Stimulated activated CD8-positive, alpha-beta memory T cell treated with anti-CD3 and anti-CD28 coated beads, Interleukin-12 subunit alpha, Interleukin-12 subunit beta, amount 100 ng/mL, for 24 hours (primary cell): ENCODE results near the gene GMFB.

ENCODE experiments used
- DNase-seq: peaks from one replicate; pipeline ENCODE4 v3.0.0-alpha.2; 2020; ENCODE audit errors: extremely low read depth

GMFB gene

GRCh38 chr14:54490445-54491175 lies 1.8 kb upstream of the GMFB start:
- no peak for DNase-seq

GRCh38 chr14:54489731-54490444 lies 1.1 kb upstream of the GMFB start:
- no peak for DNase-seq

GRCh38 chr14:54489318-54489683 lies 521 bp upstream of the GMFB start:
- no peak for DNase-seq

DNA sequence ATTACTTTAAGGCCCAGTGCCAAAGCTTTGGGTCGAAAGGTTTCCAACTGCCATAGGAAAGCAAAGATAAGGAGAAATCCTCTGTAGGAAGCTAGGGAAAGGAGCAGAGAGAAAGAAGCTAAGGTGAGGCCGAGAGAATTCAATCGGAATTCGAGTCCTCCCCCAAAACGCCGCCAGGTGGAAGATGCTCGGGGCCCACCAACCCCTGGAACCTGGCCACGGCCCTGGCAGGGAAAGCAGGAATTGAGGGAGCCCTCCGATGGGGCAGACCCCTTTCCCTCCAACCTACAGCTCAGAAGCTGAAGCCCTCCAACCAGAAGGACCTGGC lies 498 bp downstream of the GMFB start:
- DNase-seq: no peak

DNA sequence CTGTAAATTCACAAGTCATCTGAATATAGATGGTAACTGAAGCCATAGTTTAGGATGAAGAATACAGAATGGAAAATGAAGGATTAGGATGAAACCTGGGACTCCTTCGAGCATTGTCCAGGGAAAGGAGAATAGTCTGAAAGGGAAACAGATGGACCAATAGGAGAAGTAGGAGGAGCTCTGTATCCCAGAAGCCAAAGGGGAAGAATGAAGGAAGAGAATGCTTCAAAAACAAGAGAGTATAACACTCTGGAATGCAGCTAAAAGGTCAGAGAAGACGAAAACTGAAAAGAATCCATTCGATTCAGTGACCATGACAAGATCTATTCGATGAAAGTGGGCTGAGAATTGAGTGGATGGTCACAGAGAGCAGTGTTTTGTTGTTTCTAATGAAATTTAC lies 1.0 kb downstream of the GMFB start:
- no peak for DNase-seq

DNA sequence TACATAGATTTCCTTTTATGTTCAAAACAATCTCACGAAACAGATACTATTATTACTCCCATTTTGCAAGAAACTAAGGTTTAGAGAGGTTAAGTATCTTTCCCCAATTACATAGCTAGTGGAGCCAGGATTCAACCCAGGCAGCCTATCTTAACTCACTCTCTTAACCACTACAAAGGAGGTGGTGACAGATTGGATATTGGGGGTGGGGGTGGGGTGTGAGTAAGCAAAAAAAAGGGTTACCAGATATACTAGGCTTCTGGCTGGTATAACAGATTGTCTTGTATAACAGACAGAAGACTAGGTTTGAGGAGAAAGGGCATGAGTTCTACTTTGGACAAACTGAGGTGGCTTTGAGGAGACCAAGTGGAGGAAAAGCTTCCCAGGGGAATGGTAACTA lies 2.1 kb downstream of the GMFB start:
- no peak for DNase-seq

DNA sequence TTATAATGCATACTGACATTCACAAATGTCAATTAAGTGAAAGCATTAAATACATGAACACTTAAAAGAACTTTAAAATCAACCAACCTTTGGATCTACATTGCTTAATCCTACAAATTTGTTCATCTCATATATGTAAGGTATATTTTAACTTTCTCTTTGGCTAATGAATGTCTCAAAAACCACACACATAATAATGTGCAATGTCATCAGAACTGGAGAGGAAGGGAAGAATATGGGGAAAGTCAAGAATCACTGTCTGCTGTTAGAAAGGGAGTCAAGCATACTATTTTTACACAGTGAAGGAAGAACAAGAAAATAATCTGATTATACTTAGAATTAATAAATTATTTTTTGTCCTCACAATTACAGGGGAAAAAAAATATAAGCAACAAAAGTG lies 4.9 kb downstream of the GMFB start:
- no peak for DNase-seq

DNA sequence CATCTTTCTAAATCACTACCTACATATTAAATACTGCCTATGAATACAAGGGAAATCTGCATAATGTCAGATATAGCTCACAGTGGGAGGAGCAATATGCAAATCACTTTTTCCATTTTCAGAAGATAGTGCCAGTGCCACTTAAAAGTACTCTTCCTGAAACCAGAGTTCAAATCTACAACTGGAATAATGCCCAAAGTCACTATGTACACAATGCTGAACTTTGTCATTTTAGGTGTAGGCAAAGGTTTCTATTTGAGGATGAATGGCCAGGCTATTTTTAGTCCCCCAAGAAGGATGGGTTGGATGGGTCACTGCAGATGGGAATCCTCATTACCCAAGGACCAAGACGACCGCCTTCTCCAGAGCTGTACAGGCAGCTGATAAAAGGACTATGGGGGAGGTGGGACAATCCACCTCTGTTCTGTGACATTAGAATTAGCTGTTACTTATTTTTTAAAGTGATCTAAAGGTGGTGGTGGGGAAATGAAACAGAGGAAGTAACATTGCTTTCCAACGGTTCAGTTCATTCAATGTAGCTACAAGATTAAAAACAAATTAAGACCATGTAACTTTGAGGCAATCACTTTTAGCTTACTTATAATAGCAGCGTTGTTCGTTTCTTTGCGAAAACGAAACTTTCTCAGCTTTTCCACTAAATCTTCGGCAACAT lies 5.6 kb downstream of the GMFB start:
- DNase-seq: no peak

- no peak for DNase-seq
These were observed 7.1 kb downstream of the GMFB start for GRCh38 chr14:54481695-54482094.

DNA sequence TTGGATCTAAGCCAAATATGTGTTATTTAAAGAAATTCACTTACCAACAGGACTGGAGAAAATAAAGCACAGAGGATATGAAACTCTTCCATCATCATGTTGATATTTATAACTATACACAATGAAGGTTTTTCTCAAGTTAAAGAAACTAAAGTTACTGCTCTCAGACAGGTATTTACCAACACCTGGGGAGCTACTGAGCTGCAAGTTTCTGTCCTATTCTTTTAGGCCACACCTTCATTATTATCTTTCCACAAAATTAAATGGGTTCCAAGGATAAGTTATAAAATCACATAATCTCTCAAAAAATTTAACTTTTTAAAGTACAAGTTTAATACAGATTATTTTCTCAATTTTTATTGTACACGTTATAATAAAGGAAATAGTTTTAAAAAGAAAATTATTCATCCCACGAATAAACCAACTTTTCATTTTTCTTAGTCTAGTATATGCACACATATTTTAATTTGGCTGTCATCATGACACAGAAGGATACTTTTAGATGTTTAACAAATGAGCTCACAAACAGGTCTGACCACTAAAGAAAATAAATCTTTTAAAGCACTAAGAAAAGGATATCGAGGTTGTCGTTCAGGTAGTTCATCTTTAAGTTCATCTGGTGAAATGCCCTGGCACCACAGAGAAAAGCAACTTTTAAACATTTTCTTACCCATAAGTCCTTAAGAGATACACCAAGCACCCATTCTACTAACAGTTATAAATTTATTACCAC lies 7.8 kb downstream of the GMFB start:
- DNase-seq: no peak

DNA sequence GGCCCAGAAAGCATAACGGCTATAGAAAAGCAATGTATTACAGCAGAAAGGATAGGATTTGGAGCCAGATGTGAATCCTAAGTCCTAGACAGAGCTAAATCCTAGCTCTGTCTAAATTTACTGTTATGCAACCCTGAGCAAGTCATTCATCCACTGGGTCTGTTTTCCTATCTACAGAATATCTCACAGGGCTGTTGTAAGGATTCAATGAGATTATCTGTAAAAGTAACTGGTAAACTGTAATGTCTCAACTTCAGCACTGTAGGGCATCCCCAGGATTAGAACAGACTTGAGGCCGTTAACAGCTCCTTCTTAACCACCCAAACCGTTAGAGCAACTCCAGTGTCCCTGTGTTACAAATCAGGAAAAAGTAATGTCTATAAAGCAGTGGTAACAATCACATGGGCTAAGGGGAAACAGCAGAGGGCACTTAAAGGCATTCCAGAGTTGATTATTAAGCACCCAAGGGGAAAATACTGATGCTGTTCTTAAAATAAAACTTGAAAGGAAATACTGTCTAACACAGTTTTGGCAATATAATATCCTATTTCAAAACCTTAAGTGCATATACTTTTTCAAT lies 10.1 kb downstream of the GMFB start:
- DNase-seq: no peak

GRCh38 chr14:54475911-54476310 lies 12.9 kb downstream of the GMFB start:
- no peak for DNase-seq

GRCh38 chr14:54475187-54475899 lies 13.4 kb downstream of the GMFB start:
- DNase-seq: no peak

DNA sequence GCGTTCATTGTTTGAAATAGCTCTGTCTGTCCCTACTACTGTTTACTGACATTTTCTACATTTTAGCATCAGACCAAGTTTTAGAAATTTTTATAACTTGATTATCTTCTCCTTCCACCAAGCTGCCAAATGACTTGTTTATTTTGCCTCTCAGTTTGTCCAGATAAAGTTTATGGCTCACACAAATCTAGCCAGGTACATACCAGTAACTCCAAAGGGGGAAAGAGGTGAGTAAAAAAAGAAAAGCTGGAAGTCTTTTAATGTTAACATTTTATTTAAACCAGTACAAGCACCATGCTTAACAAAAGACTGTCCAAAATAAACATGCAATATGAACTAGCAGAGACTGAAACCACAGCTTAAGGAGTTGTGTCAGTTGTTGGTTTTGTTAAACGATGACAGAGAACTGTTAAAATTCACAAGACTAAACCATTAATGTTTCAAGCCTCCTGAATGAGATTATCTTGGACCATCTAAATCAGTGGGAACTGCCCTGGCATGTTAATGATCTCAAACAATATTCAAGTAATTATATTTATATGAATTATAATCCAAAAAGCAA lies 14.5 kb downstream of the GMFB start:
- no peak for DNase-seq

DNA sequence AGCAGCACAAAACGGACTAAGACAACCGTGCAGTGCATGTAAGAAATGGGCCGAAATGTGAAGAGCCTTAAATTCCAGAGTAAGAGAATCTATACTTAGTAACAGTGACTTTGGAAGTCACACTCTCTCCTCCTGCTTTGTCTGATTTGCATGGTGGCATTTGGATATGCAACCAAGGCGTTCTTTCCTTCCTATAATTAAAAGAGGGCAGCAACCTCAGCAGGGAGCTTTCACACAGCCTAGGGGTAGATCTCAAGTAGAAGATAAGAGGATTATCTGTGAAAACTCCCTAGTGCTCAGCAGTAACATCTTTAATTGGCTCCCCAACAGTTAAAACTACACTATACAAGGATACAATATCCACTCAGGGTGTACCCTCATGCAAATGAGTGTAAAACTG lies 16.5 kb downstream of the GMFB start:
- no peak for DNase-seq

DNA sequence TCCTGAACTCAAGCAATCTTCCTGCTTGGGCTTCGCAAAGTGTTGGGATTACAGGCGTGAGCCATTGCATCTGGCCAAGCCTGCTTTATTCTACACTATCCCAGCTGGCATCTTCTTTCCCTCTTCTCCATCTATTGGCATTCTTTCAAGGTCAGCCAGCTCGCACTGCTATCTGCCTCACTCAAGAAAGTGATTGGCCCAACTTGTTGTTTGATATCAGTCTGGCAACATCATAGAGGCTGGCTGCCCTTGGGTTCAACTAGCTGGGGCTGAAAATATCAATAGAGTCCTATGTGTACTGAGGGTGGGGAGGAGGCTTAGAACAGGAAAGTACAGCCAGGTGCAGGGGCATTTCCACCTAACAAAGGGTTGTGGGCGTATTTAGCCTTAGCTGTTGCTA lies 17.1 kb downstream of the GMFB start:
- no peak for DNase-seq

DNA sequence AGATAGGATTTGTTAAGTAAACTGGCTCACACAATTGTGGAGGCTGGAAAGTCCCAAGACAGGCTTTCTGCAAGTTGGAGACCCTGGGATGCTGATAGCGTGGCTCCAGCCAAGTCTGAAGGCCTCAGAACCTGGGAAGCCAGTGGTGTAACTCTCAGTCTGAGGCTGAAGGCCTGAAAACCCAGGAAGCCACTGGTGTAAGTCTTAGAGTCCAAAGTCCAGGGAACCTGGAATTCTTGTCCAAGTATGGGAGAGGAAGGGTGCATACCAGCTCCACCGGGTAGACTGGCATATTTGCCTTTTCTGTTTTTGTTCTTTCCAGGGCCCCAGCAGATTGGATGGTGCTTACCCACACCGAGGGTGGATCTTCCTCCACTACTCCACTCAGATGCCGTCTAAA lies 18.1 kb downstream of the GMFB start:
- DNase-seq: no peak

GRCh38 chr14:54467280-54467679 lies 21.5 kb downstream of the GMFB start:
- no peak for DNase-seq

- no peak for DNase-seq
These were observed 23.1 kb downstream of the GMFB start for GRCh38 chr14:54465654-54466053.

GRCh38 chr14:54462048-54462447 lies 26.7 kb downstream of the GMFB start:
- no peak for DNase-seq

GRCh38 chr14:54459106-54459505 lies 29.7 kb downstream of the GMFB start:
- DNase-seq: no peak
